ENCODE measurements around the gene ATXN7.

Gene ATXN7

DNA sequence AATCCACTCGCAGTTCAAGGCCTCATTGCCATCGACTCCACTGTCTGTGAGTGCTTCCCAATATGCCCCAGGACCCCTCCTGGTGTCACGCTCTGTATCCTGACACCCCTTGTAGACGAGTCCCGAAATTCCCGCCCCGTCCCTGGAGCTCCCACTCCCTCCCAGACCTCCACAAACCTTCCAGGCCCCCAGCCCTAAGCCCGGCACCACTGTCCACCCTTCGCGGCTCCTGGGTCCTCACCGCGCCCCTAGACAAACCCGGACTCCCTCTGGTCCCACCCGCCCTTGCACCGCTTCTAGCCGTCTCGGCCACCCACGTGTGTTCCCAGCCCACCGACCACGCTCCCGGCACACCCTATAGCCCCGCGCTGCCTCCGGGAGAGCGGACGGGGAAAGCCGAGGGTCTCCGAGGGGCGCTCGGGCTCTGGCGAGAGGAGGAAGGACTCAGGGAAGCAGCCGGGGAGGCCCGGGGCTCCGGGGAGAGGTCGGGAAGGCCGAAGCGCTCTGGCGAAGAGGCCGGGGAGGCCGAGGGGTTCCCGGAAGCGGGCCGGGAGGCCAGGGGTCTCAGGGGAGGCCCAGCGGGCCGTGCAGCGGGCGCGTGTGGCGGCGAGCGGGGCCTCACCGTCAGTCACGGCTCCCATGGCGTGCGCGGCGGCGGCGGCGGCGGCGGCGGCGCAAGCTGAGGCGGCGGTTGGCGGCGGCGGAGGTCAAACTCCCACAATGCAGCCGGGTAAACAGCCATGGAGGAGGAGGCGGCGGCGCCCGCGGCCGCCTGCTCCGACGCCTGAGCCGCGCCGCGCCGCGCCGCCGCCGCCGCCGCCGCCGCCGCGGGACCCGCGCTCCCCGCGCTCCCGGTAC, at the start of gene ATXN7, which contains the start of gene THOC7:
TSS of gene ATXN7 (plus strand) at position 718 of the 858 bp plus-strand sequence. CDS start 48,732 bp downstream, outside the sequence.
TSS of gene THOC7 (minus strand) at position 656 of the 858 bp plus-strand sequence. CDS start at position 641, 15 bp downstream.
- DNase-seq = peak; percentile 62

- no peak for DNase-seq
Observed at GRCh38 chr3:63814237-63814636, 49.4 kb upstream of the ATXN7 start.

DNA sequence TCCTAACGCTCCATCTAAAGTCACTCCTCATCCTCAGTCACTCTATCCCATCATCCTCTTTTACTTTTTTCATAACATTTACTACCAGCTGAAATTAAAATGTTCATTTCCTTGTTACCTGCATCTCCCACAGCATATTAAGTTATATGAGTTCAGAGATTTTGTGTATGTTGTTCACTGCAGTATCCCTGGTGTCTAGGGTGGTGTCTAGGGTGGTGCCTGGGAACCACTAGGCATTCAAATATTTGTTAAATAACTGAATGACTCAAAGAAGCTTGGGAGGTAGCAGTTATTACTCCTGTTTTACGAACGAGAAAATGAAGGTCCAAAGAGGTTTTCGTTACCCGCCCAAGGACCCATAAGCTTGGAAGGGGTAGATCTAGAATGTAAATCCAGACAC, 46.4 kb upstream of the ATXN7 start:
- DNase-seq = no peak

DNA sequence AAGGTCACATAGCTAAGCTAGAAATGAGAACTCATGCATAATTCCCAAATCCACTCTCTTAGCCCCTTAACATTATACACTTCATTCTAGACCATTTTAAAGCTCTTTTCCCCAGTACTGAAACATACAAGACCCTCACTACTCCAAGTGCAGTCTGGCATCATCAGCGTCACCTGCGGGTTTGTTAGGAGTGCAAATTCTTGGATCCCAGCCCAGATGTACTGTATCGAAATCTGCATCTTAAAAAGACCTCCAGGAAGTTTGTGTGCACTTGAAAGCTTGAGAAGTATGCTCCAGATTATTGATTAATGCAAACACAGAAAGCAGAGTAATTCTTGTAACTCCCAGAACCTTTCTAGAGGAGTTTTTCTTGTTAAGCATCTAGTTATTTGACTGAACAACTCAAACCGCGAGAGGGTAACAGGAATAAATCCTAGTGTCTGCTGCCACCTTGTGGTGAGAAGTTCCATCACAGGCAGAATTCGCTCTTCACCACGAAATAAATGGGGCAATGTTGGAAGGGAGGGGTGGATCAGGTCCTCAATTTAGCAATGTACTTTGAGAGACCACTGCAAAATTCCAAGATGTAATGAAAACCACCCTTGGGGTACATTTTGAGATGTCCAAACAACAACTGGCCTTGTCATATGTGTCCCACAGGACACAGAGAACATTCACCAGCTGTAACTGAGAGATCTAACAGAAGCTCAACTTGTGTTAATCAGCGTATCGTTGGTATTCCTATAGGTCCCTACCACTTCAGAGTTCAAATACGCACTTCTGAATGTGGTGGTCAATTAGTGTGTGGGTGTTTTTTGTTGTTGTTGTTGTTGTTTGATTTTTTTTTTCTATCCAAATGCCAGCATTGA, 45.2 kb upstream of the ATXN7 start:
- DNase-seq = peak; percentile 45

DNA sequence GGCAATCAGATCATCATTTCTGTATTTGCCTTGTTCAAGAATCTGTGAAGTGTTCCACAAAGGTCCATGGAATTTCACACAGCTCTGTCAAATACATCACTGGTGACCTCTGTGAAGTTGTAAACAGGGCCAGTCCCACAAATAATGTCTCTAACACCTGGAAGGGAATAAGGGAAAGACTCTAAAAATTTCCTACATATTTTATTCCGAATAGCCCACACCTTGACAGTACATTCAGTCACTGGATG, 44.6 kb upstream of the ATXN7 start, which contains the start of gene C3orf49:
TSS of gene C3orf49 (plus strand) at position 149 of the 248 bp plus-strand sequence. CDS start 173 bp downstream, outside the sequence.
- no peak for DNase-seq

GRCh38 chr3:63824309-63824708, 39.4 kb upstream of the ATXN7 start:
- peak; percentile 57 for DNase-seq

- DNase-seq = no peak
Observed at GRCh38 chr3:63830526-63830925, 33.1 kb upstream of the ATXN7 start.

DNA sequence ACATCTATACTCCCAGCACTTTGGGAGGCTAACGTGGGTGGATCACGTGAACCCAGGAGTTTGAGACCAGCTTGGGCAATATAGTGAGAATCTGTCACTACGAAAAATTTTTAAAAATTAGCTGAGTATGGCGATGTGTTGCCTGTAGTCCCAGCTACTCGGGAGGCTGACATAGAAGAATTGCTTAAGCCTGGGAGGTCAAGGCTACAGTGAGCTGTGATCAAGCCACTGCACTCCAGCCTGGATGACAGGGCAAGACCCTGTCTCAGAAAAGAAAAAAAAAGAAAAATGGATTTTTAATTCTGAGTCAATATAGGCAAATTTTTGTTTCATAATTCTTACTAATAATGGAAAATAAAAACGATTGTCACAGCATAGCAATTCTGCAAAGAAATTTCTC, 31.3 kb upstream of the ATXN7 start:
- no peak for DNase-seq

- DNase-seq = no peak
Observed at GRCh38 chr3:63841704-63842103, 22.0 kb upstream of the ATXN7 start.

GRCh38 chr3:63842127-63842526, 21.5 kb upstream of the ATXN7 start:
- no peak for DNase-seq

DNA sequence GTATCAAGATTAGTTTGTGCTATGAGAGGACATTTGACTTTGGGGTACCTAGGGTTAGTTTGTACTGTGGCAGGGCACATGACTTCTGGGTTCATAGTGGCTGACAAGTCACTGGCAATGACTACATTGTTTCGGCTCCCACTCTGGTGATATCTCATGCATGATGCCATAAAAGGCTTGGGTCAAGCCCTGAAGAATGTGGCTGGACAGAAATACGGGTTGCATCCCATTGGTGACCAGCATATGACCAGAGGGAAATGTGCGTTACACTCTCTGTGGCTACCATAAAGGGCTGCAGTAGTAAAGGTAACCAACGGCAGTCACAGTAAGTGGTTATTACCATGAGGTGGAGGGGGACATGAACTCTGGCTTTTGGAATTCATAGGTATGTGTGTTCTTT, 18.5 kb upstream of the ATXN7 start:
- DNase-seq = no peak

DNA sequence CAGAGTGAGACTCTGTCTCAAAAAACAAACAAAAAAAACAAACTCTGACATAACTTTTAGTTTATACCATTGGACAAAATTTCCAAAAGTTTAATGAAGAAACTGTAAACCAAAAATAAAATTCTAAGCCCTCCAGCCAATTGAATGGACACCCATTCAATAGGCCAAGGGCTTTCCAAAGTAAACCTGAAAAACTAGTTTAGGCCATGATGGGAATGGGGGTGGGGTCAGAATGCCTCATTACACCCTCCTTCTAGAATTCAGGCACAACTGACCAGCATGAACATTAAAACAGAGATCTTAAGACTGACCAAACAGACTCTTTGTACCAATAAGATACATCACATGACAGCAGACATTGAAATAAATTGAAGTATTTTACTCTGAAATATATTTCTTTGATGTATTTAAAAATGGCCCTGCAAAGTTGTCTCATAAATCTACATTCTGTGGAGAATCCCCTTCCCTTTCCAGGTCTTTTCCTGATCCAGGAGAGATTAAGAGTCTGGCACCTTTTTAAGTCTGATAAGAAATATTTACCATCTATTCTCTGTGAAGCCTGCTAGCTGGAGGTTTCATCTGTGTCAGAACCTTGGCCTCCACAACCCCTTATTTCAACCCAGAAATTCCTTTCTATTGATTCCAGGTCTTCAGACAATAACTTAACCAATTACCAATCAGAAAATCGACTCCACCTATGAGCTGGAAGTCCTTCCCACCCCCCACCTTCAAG, 15.8 kb upstream of the ATXN7 start:
- peak; percentile 37 for DNase-seq

DNA sequence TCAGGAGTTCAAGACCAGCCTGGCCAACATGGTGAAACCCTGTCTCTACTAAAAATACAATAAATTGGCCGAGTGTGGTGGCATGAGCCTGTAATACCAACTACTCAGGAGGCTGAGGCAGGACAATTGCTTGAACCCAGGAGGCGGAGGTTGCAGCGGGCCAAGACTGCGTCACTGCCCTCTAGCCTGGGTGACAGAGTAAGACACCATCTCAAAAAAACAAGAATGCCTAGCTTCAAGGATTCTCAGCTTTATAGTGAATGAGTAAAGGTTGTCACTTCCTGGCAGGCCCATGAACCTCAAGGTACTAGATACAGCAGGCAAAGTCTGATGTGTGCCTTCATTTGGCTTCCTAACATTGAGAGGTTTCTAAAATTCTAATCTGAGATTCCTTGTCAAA, 14.5 kb upstream of the ATXN7 start:
- DNase-seq = no peak

GRCh38 chr3:63851287-63851686, 12.4 kb upstream of the ATXN7 start:
- DNase-seq = no peak

GRCh38 chr3:63853106-63853505, 10.6 kb upstream of the ATXN7 start:
- no peak for DNase-seq

DNA sequence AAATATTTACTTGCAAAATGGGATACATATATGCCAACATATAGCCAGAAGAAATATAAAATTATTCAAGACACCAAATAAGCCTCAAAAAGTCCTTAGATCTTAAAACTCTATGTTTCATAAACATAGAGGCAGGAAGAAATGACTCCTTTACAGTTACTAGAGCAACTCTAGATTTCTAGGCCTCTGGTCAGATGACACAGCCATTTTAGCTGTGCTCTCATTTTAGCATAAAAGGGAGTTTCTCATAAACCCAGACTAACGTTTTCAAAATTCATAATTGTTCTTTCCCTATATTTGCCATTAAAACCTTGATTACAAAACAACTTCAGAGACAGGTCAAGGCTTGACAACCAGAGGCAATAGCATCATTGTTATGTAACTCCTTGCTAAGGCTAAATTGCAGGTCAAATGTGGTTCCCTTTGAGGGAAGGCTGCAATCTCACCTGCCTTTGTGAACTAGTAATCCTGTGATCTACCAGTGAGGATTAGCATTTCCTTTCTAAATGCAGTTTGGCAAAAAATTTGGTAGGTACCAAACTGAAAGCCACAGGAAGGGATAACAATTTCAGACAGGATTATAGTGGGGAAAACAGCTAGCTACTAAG, 8.2 kb upstream of the ATXN7 start:
- DNase-seq = no peak

DNA sequence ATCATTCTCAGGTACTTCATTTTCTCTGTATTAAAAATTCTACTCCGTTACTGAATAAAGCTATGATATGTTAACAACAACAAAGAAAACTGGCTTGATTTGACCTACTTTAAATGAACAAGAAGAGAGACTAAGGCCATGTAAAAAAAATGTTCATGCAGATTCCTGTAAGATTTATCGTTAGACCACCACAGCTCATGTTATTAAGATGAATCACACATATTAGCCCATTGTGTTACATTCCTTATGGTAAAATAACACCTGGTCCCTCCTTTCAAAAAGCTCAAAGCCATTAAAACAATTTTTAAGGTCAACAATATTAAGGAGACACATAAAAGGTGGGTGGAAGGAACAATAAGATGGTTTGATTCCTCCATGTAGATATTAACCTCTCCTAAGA, 6.4 kb upstream of the ATXN7 start:
- no peak for DNase-seq

DNA sequence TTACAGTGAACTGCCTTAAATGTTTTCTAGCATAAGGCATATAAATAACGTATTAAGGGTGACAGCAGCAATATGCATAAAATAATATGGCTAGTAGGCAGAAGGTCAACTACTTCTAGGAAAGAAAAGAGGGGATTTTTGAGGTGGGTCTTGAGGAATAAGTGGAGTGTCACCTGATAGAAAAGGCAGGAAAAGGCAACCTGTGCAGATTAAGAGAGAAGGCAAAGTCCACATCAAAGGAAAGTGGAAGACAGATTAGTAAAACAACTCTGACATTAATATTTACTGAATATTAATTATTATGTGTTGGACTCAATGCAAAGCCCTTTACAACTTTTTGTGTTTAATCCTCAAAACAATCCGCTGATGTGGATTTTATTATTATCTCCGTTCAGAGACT, 2.9 kb upstream of the ATXN7 start:
- DNase-seq = no peak

GRCh38 chr3:63861306-63861705, 2.4 kb upstream of the ATXN7 start:
- no peak for DNase-seq

- peak; percentile 20 for DNase-seq
Observed at GRCh38 chr3:63862804-63863149, 890 bp upstream of the ATXN7 start.

- DNase-seq = peak; percentile 59
Observed at GRCh38 chr3:63864008-63864964, 619 bp downstream of the ATXN7 start.

- DNase-seq = no peak
Observed at GRCh38 chr3:63864965-63865327, 1.3 kb downstream of the ATXN7 start.
